Effector memory CD4-positive, alpha-beta T cell (primary cell): ENCODE measurements around the gene NKX3-2.

ENCODE experiments used
- DNase-seq, 3 donors: peaks; one replicate each; pipeline ENCODE4 v3.0.0-alpha.2; 2020
- H3K27ac ChIP-seq: 2 replicates; pipeline ENCODE4 v1.7.0; 2013; ENCODE audit warnings: mild to moderate bottlenecking, low read length, moderate library complexity; ENCODE audit not compliant: insufficient read depth, poor library complexity, severe bottlenecking
- H3K27me3 ChIP-seq: replicated peaks from 2 replicates; pipeline ENCODE4 v1.7.0; 2013; ENCODE audit warnings: mild to moderate bottlenecking, low read length; ENCODE audit not compliant: insufficient read depth, control insufficient read depth, poor library complexity, severe bottlenecking
- H3K36me3 ChIP-seq: 2 replicates; pipeline ENCODE4 v1.7.0; 2013; ENCODE audit warnings: mild to moderate bottlenecking, low read length, moderate library complexity; ENCODE audit not compliant: control insufficient read depth, insufficient read depth
- H3K4me1 ChIP-seq: 2 replicates; pipeline ENCODE4 v1.7.0; 2013; ENCODE audit warnings: low read length, mild to moderate bottlenecking; ENCODE audit not compliant: control insufficient read depth, insufficient read depth, poor library complexity, severe bottlenecking
- H3K4me3 ChIP-seq: 2 replicates; pipeline ENCODE4 v1.7.0; 2013; ENCODE audit warnings: low read length, low read depth, mild to moderate bottlenecking; ENCODE audit not compliant: insufficient read depth, poor library complexity, severe bottlenecking
- H3K9me3 ChIP-seq: 2 replicates; pipeline ENCODE4 v1.7.0; 2013; ENCODE audit warnings: mild to moderate bottlenecking, low read length, moderate library complexity; ENCODE audit not compliant: control insufficient read depth

Gene NKX3-2

DNA sequence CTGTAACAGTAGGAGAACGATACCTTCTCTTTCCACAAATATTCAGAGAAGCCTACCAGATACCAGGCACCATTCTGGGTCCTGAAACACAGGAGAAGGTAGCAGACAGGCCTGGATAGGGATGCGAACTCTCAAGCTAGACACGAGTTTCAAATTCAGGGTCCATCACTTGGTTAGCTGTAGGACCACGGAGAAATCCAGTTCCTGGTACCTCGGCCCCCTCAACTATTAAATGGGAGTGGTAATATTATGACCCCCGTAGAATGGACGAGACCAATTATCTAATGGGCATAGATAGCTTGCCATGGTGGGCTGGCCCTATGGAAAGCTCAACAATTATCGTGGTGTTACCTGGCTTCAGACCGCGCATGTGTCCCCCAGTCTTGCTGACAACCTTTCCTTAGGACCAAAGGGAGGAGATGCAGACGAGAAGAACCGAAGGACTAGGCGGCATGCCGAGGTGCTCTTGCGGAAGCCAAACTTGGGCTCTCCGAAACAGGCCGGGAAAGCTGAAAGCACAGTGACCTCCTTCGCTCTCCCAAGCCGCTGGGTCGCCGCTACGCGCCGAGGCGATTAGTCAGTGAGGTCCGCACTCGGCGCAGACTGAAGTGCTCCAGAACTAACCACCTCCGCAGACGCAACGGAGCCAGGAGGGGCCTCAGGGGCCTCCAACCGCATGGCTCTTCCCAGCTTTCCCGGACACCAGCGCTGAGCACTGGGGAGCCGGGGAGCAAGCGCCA lies 19.6 kb downstream of the NKX3-2 start:
- Histone ChIP-seq H3K9me3 (no peaks in the 10 kb centered on the region), H3K27ac (no peak overlapping the region), H3K27me3 (peaks cover 79% of the 10 kb centered on the region), H3K36me3 (no peaks in the 10 kb centered on the region), H3K4me3 (no peak overlapping the region), H3K4me1 (peaks cover 16% of the 10 kb centered on the region)
- DNase-seq: no peak

DNA sequence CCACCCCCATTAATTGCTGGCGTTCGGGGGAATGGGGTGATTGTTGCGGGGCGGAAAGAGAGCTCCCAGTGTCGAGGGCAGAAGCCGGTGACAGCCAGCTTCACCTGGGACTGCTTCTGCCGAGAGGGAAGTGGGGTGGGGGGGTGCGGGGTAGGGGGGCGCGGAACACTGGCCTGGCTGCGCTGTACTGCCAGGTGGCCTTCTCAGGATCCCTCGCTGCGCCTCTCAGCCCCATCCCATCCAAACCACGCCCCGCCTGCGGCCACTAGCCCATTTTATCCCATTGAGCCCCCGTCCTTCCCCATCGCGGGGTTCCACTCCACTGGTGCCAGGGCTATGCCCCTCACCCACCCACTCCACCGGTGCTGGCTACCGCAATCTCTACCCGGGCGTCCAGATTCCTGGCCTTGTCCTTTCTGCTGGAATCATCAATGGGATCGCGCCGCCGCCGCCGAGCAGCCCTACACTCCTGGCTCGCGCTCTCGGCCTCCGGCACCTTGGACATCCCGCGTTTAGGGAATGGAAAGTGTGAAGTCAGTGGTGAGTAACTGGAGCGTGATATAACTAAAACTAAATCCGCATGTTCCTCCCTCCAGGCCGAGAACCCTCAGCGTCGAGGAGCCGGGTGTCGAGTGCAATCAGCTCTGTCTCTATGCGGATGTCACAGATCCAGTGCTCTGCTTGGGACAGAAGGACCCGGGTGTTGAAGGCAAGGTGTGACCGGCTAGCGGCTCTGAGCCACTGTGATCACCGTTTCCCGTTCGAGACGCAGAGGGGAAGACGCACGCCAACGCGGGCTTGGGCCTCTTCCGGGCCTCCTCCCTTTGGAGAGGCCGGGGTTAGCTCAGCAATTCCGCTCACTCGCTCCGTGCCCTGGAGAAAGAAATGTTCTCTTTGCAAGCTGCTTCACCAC lies 20.5 kb downstream of the NKX3-2 start:
- no peak for DNase-seq
- no peaks in the 10 kb centered on the region for H3K36me3 ChIP-seq
- H3K27me3 ChIP-seq: peaks cover 71% of the 10 kb centered on the region
- no peak overlapping the region for H3K27ac ChIP-seq
- no peaks in the 10 kb centered on the region for H3K9me3 ChIP-seq
- H3K4me1 ChIP-seq: peaks cover 10% of the 10 kb centered on the region
- no peak overlapping the region for H3K4me3 ChIP-seq

DNA sequence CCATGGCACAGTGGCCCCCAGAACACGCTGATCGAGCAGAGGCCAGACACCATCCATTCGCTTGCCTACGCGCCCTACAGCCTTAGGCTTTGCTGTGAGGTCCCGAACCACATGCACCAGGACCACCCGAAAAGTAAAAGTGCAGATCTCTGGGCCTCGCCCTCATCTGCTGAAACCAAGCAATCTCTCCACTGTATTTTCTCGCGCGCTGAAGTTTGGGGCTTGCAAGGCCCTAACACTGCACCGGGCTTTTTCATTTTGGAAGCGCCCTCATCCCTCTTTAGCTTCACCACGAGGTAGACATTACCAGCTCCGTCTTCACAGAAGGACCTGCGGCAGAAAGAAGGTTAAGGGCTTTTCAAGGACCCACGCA lies 21.2 kb downstream of the NKX3-2 start:
- Histone ChIP-seq H3K36me3 (no peaks in the 10 kb centered on the region), H3K4me1 (peaks cover 6% of the 10 kb centered on the region), H3K9me3 (no peaks in the 10 kb centered on the region), H3K4me3 (no peak overlapping the region), H3K27me3 (peaks cover 65% of the 10 kb centered on the region), H3K27ac (no peak overlapping the region)
- no peak for DNase-seq

- Histone ChIP-seq H3K4me1 (no peaks in the 10 kb centered on the region), H3K9me3 (no peaks in the 10 kb centered on the region), H3K36me3 (no peaks in the 10 kb centered on the region), H3K4me3 (no peak overlapping the region), H3K27ac (no peak overlapping the region), H3K27me3 (peaks cover 59% of the 10 kb centered on the region)
- DNase-seq: no peak
Observed at GRCh38 chr4:13522282-13523104, 21.8 kb downstream of the NKX3-2 start.

DNA sequence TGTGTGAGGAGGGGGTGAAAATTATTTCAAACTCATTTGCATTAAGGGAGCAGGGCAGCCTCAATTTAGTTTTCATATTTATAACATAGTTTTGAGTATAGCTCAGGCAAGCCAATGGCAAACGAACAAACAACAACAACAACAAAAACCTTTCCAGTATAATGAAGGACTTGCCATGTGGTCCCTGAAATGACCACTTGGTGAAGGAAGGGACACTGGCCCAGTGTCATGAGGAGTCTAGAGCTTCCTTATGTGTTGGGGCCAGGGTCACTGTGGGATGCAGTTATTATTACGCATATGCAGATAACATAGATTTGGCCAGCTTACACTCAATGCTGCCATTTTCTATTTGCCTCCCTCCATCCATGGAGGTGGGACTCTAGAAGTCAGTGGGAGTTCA lies 23.3 kb downstream of the NKX3-2 start:
- no peak for DNase-seq
- H3K9me3 ChIP-seq: no peaks in the 10 kb centered on the region
- no peaks in the 10 kb centered on the region for H3K4me1 ChIP-seq
- H3K27ac ChIP-seq: no peak overlapping the region
- H3K27me3 ChIP-seq: peaks cover 45% of the 10 kb centered on the region
- no peaks in the 10 kb centered on the region for H3K36me3 ChIP-seq
- no peak overlapping the region for H3K4me3 ChIP-seq

DNA sequence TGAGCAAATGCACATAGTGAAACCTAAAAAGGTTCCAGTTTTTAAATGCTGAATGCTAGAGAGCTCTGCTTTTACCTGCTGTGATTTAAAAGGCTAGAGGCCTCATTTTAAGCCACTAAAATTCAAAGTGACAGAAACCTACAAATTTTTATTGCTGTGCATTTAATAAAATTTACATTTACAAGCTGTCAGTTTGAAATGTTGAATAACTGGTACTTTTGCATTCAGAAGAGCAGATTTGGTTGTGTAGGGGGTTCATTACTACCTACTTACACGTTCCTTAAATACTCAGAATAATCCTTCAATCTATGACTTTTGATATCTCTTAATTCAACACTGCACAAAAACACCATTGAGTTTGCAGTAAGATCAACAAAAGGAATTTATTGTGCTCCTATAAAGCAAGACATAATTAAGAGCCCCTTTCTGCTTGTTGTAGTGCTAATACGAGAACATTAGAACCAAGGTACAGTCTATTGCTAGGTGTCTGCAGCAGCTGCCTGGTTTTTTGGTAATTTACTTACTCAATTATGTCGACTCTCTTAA lies 27.9 kb downstream of the NKX3-2 start:
- Histone ChIP-seq H3K9me3 (no peaks in the 10 kb centered on the region), H3K27me3 (peaks cover 14% of the 10 kb centered on the region), H3K4me1 (no peaks in the 10 kb centered on the region), H3K27ac (no peak overlapping the region), H3K36me3 (no peaks in the 10 kb centered on the region), H3K4me3 (no peak overlapping the region)
- DNase-seq: no peak

GRCh38 chr4:13515268-13515667 lies 29.0 kb downstream of the NKX3-2 start:
- DNase-seq: no peak
- H3K4me1 ChIP-seq: no peaks in the 10 kb centered on the region
- H3K27ac ChIP-seq: no peak overlapping the region
- H3K27me3 ChIP-seq: peaks cover 9% of the 10 kb centered on the region
- no peaks in the 10 kb centered on the region for H3K9me3 ChIP-seq
- H3K4me3 ChIP-seq: no peak overlapping the region
- H3K36me3 ChIP-seq: no peaks in the 10 kb centered on the region

- Histone ChIP-seq H3K27me3 (peaks cover 9% of the 10 kb centered on the region), H3K27ac (no peak overlapping the region), H3K4me1 (no peaks in the 10 kb centered on the region), H3K4me3 (no peak overlapping the region), H3K36me3 (no peaks in the 10 kb centered on the region), H3K9me3 (no peaks in the 10 kb centered on the region)
- DNase-seq: no peak
Observed at GRCh38 chr4:13514722-13515121, 29.6 kb downstream of the NKX3-2 start.

DNA sequence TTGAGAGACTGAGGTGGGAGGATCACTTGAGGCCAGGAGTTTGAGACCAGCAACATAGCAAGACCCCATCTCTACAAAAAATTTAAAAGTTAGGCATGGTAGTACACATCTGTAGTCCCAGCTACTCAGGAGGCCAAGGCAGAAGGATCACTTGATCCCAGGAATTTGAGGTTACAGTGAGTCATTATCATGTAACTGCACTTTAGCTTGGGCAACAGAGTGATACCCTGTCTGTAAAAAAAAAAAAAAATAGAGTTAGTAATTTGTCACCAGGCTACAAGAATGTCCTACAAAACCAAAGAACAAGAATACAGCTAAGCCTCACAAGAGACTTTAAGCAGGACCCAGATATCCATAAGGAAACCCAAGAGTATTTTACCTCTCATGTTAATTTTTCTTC lies 33.2 kb downstream of the NKX3-2 start:
- no peak for DNase-seq
- H3K27ac ChIP-seq: no peak overlapping the region
- no peaks in the 10 kb centered on the region for H3K4me1 ChIP-seq
- no peak overlapping the region for H3K4me3 ChIP-seq
- peaks cover 9% of the 10 kb centered on the region for H3K27me3 ChIP-seq
- no peaks in the 10 kb centered on the region for H3K36me3 ChIP-seq
- no peaks in the 10 kb centered on the region for H3K9me3 ChIP-seq
